Dermis microvascular lymphatic vessel endothelial cell (primary cell): ENCODE data around the gene CDH13. TPM values are rescaled to one million over a fixed set of nuclear protein-coding genes. Genes with fewer than 3 reads are reported as not detected.

Experiments used
- DNase-seq, 2 donors: peaks; one replicate each; pipeline versions ENCODE4 v3.0.0 to v3.0.0-alpha.2; 2010; ENCODE audit warnings: low read depth in 2 of 2
- total RNA-seq: library from RNA; depleted of rRNA; stranded (reverse); fragments of >200 nt; gene quantifications from 2 replicates; pipeline ENCODE4 v1.2.1, GENCODE V29; 2014

The CDH13 gene
- total RNA-seq, 1 donor from 2014 or later: 68.9 TPM

GRCh38 chr16:83648347-83648746 lies 1021.6 kb downstream of the CDH13 start:
- DNase-seq: no peak

DNA sequence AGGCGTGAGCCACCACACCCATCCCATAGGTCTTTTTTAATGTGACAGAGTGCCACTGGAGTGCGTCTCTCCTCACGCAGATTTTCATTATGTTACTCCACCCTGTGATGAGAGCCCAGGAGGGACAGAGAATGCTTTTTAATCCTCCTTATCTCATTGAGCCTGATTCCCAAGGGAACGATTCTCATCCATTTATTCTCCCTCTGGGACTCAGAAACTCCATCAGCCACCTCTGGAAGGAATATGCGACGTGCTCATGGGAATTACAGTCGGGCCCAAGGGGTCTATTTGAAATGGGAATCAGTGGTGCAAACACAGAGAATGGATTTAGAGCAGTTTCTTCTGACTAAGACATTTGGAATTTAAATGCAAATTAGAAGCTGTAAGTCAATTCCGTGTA lies 1025.1 kb downstream of the CDH13 start:
- DNase-seq: no peak

GRCh38 chr16:83652943-83653342 lies 1026.2 kb downstream of the CDH13 start:
- DNase-seq: no peak

- no peak for DNase-seq
Measured at GRCh38 chr16:83653785-83654184, 1027.0 kb downstream of the CDH13 start.

DNA sequence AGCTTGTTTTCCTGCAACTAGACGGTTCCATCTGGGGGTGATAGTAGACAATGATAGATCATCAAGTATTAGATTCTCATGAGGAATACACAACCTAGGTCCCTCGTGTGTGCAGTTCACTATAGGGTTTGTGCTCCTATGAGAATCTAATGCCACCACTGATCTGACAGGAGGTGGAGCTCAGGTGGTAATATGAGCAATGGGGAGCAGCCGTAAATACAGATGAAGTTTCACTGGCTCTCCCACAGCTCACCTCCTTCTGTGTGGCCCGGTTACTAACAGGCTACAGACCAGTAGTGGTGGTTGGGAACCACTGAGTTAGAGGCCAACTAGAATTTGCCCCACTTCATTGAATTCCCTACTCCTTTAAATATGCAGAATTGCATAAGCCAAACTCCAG lies 1033.5 kb downstream of the CDH13 start:
- no peak for DNase-seq

DNA sequence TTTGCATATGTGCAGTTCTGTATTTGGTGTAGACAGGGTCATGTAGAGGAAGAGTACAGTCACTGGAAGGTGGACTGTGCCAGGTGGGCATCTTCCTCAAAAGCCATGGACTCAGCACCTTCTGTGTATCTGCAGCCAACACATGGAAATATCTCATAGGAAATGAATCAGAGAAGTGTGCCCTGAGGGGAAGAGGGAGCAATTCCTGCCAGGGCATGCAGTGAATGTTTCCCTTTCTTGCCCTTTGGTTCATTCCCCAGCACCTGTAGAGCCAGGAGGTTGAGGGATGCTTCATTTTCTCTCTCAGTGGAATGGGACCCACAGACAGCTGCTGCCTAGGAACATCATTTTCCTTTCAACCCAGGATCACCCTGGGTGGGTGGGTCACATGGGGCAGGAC lies 1034.9 kb downstream of the CDH13 start:
- peak in 1 of 2 donors; percentile 11 for DNase-seq

DNA sequence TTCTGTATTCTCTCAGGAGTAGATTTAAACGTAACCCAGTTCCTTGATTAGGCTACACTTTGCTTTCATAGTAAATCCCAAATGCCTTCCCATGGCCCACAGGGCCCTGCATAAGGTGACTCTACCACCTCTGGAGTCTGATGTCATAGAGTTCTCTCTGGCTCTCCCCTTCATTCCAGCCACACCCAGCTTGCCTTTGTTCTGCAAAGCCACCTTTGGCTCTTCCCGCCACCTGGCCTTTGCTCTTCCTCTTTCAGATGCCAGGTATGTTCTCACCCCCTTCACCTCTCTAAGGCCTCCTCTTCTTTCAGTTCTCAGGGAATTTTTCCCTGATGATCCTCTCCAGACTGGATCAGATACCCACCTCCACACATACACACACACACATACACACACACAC lies 1039.7 kb downstream of the CDH13 start:
- DNase-seq: no peak

GRCh38 chr16:83669456-83669855 lies 1042.7 kb downstream of the CDH13 start:
- DNase-seq: no peak

DNA sequence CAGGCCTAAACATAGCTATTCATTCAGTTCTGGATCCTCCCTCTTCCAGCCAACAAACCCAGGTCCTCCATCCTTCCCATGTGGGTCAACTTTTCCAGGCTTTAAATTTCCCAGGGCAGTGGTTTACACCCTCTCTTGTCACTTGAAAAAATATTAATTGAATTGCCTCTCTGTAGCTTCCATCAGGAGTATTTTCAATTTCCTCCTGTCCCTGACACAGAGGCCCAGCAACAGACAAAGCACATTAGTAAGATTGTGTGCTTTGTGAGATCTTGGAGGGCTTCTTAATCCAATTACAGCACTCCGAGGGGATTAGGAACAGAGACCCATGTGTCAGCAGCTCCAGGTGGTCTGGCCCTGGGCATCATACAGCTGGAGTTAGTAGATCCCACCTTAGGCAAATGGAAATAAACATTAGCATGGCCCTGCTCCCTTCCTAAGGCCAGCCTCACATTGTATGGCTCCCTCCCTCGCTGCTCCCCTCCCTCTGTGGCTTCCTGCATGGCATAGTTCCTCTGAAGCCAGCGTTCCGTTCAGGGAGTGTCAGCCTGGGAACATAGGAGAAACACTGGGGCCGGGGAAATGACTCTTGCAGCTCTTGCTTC lies 1048.3 kb downstream of the CDH13 start:
- peak; percentile 6 to 47 for DNase-seq

GRCh38 chr16:83676086-83676485 lies 1049.3 kb downstream of the CDH13 start:
- no peak for DNase-seq

- no peak for DNase-seq
Measured at GRCh38 chr16:83680980-83681379, 1054.2 kb downstream of the CDH13 start.

DNA sequence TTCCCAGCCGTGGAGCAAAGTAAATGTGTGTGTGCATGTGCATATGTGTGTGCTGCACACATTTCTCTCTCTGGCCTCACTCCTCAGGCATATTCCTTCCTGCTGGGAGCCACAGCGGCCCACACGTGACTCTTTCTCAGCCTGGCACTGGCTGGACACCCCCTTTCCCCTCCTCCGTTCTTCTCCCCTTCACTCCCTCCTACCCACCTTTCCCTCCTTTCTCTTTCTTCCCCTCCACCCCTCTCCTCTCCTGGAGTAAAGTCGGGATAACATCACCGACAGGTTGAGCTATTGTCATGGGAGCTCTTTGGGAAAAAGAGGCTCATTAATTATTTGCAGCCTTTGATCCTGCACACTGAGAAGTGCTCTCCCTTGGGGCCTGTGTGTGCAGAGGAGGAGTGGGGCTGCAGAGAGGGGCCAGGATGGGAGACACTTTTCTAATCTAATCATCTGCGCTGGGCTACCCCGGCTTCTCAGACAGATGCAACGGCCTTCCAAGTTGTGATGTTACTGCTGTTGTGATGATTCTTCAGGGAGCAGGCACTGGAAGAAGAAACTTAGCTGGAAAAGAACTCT lies 1054.7 kb downstream of the CDH13 start:
- DNase-seq: no peak

GRCh38 chr16:83682116-83682867 lies 1055.5 kb downstream of the CDH13 start:
- no peak for DNase-seq

- no peak for DNase-seq
Measured at GRCh38 chr16:83682868-83683235, 1056.1 kb downstream of the CDH13 start.

GRCh38 chr16:83685615-83686165 lies 1058.9 kb downstream of the CDH13 start:
- no peak for DNase-seq

DNA sequence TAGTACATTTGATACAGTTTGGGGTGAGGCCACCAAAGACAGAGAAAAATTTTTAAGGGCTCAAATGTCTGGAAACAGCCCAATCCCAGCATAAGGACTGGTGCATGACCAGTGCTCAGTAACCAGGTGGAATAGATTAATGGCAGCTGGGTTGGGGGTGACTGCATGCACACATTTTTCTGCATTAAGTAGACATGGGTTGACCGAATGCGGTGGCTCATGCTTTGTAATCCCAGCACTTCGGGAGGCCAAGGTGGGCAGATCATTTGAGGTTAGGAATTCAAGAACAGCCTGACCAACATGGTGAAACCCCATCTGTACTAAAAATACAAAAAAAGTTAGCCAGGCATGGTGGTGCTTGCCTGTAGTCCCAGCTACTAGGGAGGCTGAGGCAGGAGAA lies 1060.0 kb downstream of the CDH13 start:
- no peak for DNase-seq

GRCh38 chr16:83689385-83689831 lies 1062.6 kb downstream of the CDH13 start:
- peak in 1 of 2 donors; percentile 23 for DNase-seq

- DNase-seq: no peak
Measured at GRCh38 chr16:83692224-83692623, 1065.5 kb downstream of the CDH13 start.

- no peak for DNase-seq
Measured at GRCh38 chr16:83698964-83699363, 1072.2 kb downstream of the CDH13 start.

DNA sequence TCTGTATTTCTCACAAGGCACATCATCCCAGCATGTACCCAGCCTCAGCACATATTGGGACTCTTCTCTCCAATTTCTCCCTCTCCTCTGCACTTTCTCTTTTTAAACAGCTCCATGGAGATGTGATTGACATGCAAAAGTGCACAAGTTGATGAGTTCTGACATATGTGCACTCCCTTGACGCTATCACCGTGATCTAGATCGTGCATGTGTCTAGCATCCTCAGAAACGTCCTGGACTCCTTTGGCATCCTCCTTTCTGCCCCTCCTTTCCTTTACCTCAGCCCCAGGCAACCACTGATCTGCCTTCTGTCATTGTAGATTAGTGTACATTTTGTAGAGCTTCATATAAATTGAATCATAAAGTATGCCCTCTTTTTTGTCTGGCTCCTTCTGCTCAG lies 1073.0 kb downstream of the CDH13 start:
- no peak for DNase-seq

GRCh38 chr16:83700918-83701317 lies 1074.1 kb downstream of the CDH13 start:
- no peak for DNase-seq

- DNase-seq: peak; percentile 10 to 59
Measured at GRCh38 chr16:83701494-83701893, 1074.7 kb downstream of the CDH13 start.

DNA sequence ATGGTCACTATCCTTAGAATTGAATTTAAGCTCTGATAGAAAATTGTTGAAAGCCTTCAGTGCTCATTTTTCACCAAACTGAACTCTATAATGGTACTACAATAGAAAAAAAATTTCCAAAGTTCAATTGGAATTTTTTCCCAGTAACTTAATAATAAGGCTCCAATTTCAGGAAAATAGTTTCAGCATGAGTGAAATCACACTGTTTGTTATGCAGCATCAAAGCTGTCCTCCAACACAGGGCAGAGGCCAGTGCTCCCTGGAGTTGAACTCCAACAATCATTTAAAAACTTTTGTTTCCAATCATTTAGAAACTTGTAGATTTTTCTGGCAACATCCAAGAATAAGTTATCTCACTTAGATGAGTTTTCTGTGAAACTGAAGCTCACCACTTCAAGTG lies 1077.9 kb downstream of the CDH13 start:
- no peak for DNase-seq
